GM10248 (cell line): ENCODE data around the gene OR6X1.

Source experiments
- CTCF ChIA-PET: fragments of 300-600 bp; sonication (Branson Sonifier 250); formaldehyde crosslinking; extraction: SDS; loops from one replicate; lab custom pipeline; 2021; ENCODE audit warnings: antibody characterized with exemption; lab: Yijun Ruan, JAX
- POLR2A ChIA-PET: fragments of 350-650 bp; sonication (Branson Sonifier 250); formaldehyde crosslinking; extraction: SDS; loops from one replicate; lab custom pipeline; 2020; ENCODE audit warnings: antibody characterized with exemption; lab: Yijun Ruan, JAX
- DNase-seq: peaks from one replicate; pipeline ENCODE4 v3.0.0; 2012; ENCODE audit errors: extremely low spot score
- TF ChIP-seq, protein P1 (sequence below): IDR thresholded peaks from 2 replicates; pipeline ENCODE4 v1.5.1; 2012; ENCODE audit warnings: mild to moderate bottlenecking, low read depth; ENCODE audit errors: extremely low read depth, missing control alignments, control extremely low read depth

OR6X1 gene

DNA sequence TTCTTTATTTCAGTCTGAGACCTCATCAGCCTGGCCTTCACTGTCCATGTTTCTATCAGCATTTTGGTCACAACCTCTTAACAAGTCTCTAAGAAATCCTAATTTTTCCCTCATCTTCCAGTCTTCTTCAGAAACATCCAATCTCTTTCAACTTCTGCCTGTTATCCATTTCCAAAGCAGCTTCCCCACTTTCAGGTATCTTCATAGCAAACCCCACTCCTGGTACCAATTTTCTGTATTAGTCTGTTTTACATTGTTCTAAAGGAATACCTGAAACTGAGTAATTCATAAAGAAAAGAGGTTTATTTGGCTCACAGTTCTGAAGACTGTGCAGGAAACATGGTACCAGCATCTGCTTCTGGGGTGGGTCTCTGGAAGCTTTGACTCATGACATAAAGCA, 8.1 kb upstream of the OR6X1 start:
- ChIA-PET POLR2A (no interaction called here), CTCF (no interaction called here)
- TF ChIP-seq, protein P1, sequence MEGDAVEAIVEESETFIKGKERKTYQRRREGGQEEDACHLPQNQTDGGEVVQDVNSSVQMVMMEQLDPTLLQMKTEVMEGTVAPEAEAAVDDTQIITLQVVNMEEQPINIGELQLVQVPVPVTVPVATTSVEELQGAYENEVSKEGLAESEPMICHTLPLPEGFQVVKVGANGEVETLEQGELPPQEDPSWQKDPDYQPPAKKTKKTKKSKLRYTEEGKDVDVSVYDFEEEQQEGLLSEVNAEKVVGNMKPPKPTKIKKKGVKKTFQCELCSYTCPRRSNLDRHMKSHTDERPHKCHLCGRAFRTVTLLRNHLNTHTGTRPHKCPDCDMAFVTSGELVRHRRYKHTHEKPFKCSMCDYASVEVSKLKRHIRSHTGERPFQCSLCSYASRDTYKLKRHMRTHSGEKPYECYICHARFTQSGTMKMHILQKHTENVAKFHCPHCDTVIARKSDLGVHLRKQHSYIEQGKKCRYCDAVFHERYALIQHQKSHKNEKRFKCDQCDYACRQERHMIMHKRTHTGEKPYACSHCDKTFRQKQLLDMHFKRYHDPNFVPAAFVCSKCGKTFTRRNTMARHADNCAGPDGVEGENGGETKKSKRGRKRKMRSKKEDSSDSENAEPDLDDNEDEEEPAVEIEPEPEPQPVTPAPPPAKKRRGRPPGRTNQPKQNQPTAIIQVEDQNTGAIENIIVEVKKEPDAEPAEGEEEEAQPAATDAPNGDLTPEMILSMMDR = no peak
- DNase-seq = no peak

DNA sequence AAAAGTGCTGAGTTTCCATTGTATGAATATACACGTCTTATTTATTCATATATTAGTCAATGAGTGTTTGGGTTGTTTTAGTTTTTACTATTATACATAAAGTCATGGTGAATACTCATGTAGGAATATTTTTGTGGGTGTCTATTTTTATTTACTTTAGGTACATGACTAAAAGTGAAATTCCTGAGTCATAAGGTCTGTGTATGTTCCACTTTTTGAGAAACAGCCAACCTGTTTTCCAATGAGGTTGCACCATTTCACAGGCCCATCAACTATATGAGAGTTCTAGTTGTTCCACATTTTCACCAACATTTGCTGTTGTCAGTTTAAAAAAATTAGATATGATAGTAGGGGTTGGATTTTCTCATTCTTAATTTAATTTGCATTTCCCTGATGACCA, 6.6 kb upstream of the OR6X1 start:
- TF ChIP-seq, protein P1 = no peak
- CTCF ChIA-PET = no interaction called here
- POLR2A ChIA-PET = no interaction called here
- DNase-seq = peak; percentile 61

DNA sequence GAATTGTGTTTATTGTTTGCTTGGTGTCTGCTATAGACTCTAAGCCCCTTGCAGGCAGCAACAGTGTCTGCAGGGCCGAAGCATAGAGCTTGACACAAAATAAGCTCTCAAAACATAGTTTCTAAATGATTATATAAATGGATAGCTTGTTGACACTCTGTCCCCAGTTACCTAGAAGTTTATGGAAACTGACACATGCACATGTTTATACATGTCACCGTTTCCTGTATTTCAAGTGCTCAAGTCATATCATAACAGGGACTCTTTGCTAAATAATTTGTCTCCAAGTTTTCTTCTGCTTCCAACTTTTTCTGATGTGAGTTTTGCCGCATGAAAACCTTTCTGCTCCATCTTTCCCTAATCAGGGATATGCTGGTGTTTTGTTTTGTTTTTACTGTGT, 3.7 kb upstream of the OR6X1 start:
- POLR2A ChIA-PET = no interaction called here
- CTCF ChIA-PET = interaction anchor here (1.2 kb wide), 2 partner anchors 10 to 12 kb away, joined by 4 read pairs; no protein-coding TSS in a partner anchor
- no peak for DNase-seq
- TF ChIP-seq, protein P1 = no peak

DNA sequence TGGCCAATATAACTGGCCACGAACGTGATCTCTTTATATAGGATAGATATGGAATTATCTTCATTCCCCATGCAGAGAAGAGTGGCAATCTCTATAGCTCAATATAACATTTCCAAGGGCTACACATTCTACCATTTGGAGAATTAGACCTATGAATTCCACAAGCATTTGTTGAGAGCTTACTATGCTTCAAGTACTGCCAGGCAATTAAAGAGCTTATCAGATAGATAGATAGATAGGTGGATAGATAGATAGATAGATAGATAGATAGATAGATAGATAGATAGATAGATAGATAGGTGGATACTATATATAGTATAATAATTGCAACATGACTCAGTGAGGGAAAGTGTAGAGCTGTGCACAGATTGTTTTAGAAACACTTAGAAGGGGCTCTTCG, 1.5 kb upstream of the OR6X1 start:
- DNase-seq = no peak
- TF ChIP-seq, protein P1 = no peak
- ChIA-PET POLR2A (no interaction called here), CTCF (interaction anchor here (0.7 to 1.3 kb wide), 7 partner anchors 9 to 114 kb away, joined by 3 to 4 read pairs (median 3); no protein-coding TSS in a partner anchor)

DNA sequence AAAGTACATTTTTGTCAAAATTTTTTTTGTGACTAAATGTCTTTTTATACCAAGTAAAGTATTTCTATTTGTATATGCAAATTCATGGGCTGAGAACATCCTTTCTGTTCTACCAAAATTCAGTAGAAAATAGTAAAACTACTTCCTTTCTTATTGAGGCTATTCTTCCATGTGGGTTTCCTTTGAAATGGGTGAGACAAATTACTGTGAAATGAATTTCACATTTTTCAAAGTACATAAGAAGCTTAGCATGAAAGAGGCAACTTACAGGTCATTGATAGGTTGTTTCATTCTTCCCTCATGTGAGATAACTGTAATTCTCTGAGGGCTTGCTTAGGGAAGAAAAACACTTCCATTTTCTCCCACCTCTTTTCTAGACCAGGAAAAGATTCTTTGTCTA, 1.0 kb upstream of the OR6X1 start:
- DNase-seq = no peak
- TF ChIP-seq, protein P1 = no peak
- ChIA-PET POLR2A (no interaction called here), CTCF (interaction anchor here (0.7 to 1.3 kb wide), 5 partner anchors 9 to 114 kb away, joined by 3 to 4 read pairs (median 3); no protein-coding TSS in a partner anchor)

DNA sequence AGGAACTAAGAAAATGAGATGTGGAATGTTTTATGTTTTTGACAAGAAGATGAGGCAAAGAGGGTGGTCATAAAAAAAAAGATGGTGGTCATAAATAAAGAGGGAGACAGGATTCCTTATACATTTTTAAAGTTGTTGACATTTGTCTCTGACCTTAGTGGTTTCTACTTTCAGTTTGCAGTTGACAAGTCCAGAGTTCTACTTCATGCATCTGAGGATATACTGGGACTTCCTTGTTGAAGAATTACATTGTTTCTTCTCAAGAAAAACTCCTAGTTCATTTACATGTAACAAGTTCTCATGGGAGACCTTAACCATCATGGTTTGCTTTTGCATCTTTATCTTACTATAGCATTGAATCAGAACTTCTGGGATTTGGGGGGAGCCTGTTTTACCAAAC, 1.2 kb downstream of the OR6X1 start:
- ChIA-PET CTCF (no interaction called here), POLR2A (no interaction called here)
- TF ChIP-seq, protein P1 = no peak
- DNase-seq = no peak
